Heart right ventricle (tissue), 16 donors: ENCODE data around the gene C2CD2. TPM values are rescaled to one million over a fixed set of nuclear protein-coding genes. Genes with fewer than 3 reads are reported as not detected.

ENCODE experiments used
- ATAC-seq, 8 donors: fragments of 200-7000 bp; cut with Tn5 transposase; one replicate each; pipeline ENCODE4 v1.9.1; 2020; ENCODE audit warnings: mild to moderate bottlenecking in 8 of 8, moderate library complexity in 8 of 8, moderate number of reproducible peaks in 1 of 8
- DNase-seq, 2 donors: peaks; one replicate each; pipeline ENCODE4 v3.0.0-alpha.2; 2020
- H3K27ac ChIP-seq, 10 donors: fragments of 200-600 bp; sonication (generic) in 2 of 10; one replicate each; pipeline versions ENCODE4 v1.5.0 to v1.8.0; 2020 to 2022; ENCODE audit warnings: mild to moderate bottlenecking in 3 of 10
- H3K27me3 ChIP-seq, 7 donors: fragments of 200-600 bp; one replicate each; pipeline ENCODE4 v1.8.0; 2021 to 2022; ENCODE audit warnings: mild to moderate bottlenecking in 2 of 7
- H3K36me3 ChIP-seq, 9 donors: fragments of 200-600 bp; sonication (generic) in 1 of 9; one replicate each; pipeline versions ENCODE4 v1.5.0 to v1.8.0; 2020 to 2022; ENCODE audit warnings: mild to moderate bottlenecking in 2 of 9
- H3K4me1 ChIP-seq, 9 donors: fragments of 200-600 bp; sonication (generic) in 1 of 9; one replicate each; pipeline versions ENCODE4 v1.5.0 to v1.8.0; 2020 to 2022; ENCODE audit warnings: mild to moderate bottlenecking in 4 of 9
- H3K4me3 ChIP-seq, 10 donors: fragments of 200-600 bp; sonication (generic) in 2 of 10; one replicate each; pipeline versions ENCODE4 v1.5.0 to v1.8.0; 2020 to 2022; ENCODE audit warnings: mild to moderate bottlenecking in 7 of 10, moderate library complexity in 2 of 10
- H3K9me3 ChIP-seq, 11 donors: fragments of 200-600 bp in 10 of 11; sonication (generic) in 2 of 11; one replicate each; pipeline versions ENCODE4 v1.5.0 to v1.8.0; 2013 to 2022; ENCODE audit warnings: mild to moderate bottlenecking in 2 of 11, control low read depth in 1 of 11, moderate library complexity in 1 of 11
- CTCF ChIP-seq, 9 donors: fragments of 200-600 bp; sonication (generic) in 2 of 9; IDR thresholded peaks; one replicate each; pipeline versions ENCODE4 v1.5.0 to v1.8.0; 2021 to 2022; ENCODE audit warnings: antibody characterized with exemption in 9 of 9, mild to moderate bottlenecking in 5 of 9, moderate library complexity in 1 of 9
- WGBS, 2 donors: extraction: QIAGEN DNeasy Blood & Tissue Kit; methylation state at CpG; one replicate each; pipeline ENCODE4 v1.1.7; 2013; ENCODE audit warnings: inconsistent platforms in 1 of 2; 5-methylcytosine and 5-hydroxymethylcytosine counted together
- intact Hi-C, 10 donors: fragments of 100-400 bp; cut with DNase I; formaldehyde crosslinking; loops; one replicate each; pipeline versions ENCODE4 v1.11.1 to v1.14.2; 2022
- polyA plus RNA-seq, 2 donors: library from polyadenylated mRNA; stranded (reverse); fragments of 200-250 nt; gene quantifications; one replicate each; pipeline ENCODE4 v1.2.3, GENCODE V29; 2013
- total RNA-seq, 10 donors: library from RNA; stranded (reverse); fragmentation: NEBNext Ultra II Directional in 3 of 10; extraction: Animal tissue kit (Norgen Biotek cat#: 25700) in 3 of 10; gene quantifications; one replicate each; pipeline versions ENCODE4 v1.2.1 to v1.2.4, GENCODE V29; 2021 to 2023
- donor health status: Arrhythmogenic right ventricular cardiomyopathy.
- donor health status: ischemic (EF 13 %, LVEDD 7.1; RV severe dilation, severe dysfunction).
- donor health status: healthy with polysubstance abuse.
- donor health status: DM: no; HTN: yes; CAD: no.
- donor health status: DM: no; HTN: no; CAD: no.
- donor health status: ischemic (EF 25% LVEDD 6.9; RV normal size, moderate dysfunction).
- donor health status: ischemic (EF 25% LVEDD 5.7; RV mildly dilated, moderate dysfunction).
- donor health status: healthy.
- donor health status: DM: yes; HTN: yes; CAD: no.
- donor health status: Ischemic cardiomyopathy.
- donor health status: ischemic (EF 35%, LVEDD 5.7; RV mildly dilated, moderate dysfunction).
- donor health status: nonischemic (EF 11% LVEDD 7.7; RV severe dilation, severe dysfunction).
- donor health status: DM: yes; HTN: yes; CAD: no.
- donor health status: PGD.
- donor health status: ischemic (EF 29% LVEDD 5.4; RV normal size, mild dysfunction).
- donor health status: nonischemic (EF 23%, LVEDD 6.1; RV moderate dilation, normal function).

Gene C2CD2
- total and polyA plus RNA-seq, 12 donors, result 4.5 to 11.1 (median 6.6) TPM

GRCh38 chr21:41913230-41913629 is 40.6 kb downstream of the C2CD2 start:
- H3K27ac ChIP-seq, result no peak overlapping the region
- DNase-seq (no peak), ATAC-seq (no peak)
- WGBS, 2 donors, result 96 to 97% methylated on average over 9 of the region's 9 CpGs
- no peak overlapping the region for H3K4me3 ChIP-seq
- no peaks in the 10 kb centered on the region for H3K9me3 ChIP-seq
- H3K4me1 ChIP-seq, result peaks cover 0 to 3% (median 0%) of the 10 kb centered on the region in 9 donors
- peaks cover 2 to 100% (median 38%) of the 10 kb centered on the region in 9 donors for H3K36me3 ChIP-seq
- TF ChIP-seq CTCF (IDR thresholded peaks at IDR 0.05), result no peak
- H3K27me3 ChIP-seq, result no peaks in the 10 kb centered on the region
- intact Hi-C loops, result no loop called here

- Histone ChIP-seq H3K27ac (no peak overlapping the region), H3K4me1 (no peaks in the 10 kb centered on the region), H3K4me3 (no peak overlapping the region), H3K9me3 (no peaks in the 10 kb centered on the region), H3K27me3 (no peaks in the 10 kb centered on the region), H3K36me3 (peaks cover 0 to 100% (median 30%) of the 10 kb centered on the region in 9 donors)
- WGBS, 2 donors, result 79 to 80% methylated on average over 3 of the region's 3 CpGs
- no peak for TF ChIP-seq CTCF (IDR thresholded peaks at IDR 0.05)
- intact Hi-C loops, result no loop called here
- ATAC-seq, result no peak
- no peak for DNase-seq
Observed at GRCh38 chr21:41908829-41909228, 45.0 kb downstream of the C2CD2 start.

GRCh38 chr21:41907496-41908258 is 46.1 kb downstream of the C2CD2 start:
- H3K4me1 ChIP-seq, result no peaks in the 10 kb centered on the region
- H3K36me3 ChIP-seq, result peaks cover 0 to 100% (median 24%) of the 10 kb centered on the region in 9 donors
- intact Hi-C loops, result no loop called here
- WGBS, 2 donors, result 92 to 94% methylated on average over 36 of the region's 36 CpGs
- DNase-seq (no peak), ATAC-seq (no peak)
- H3K9me3 ChIP-seq, result no peaks in the 10 kb centered on the region
- no peak overlapping the region for H3K4me3 ChIP-seq
- no peak for TF ChIP-seq CTCF (IDR thresholded peaks at IDR 0.05)
- H3K27me3 ChIP-seq, result no peaks in the 10 kb centered on the region
- H3K27ac ChIP-seq, result no peak overlapping the region

- Histone ChIP-seq H3K27me3 (no peaks in the 10 kb centered on the region), H3K9me3 (no peaks in the 10 kb centered on the region), H3K36me3 (peaks cover 0 to 100% (median 21%) of the 10 kb centered on the region in 9 donors), H3K27ac (no peak overlapping the region), H3K4me1 (no peaks in the 10 kb centered on the region), H3K4me3 (no peak overlapping the region)
- intact Hi-C loops, result no loop called here
- no peak for TF ChIP-seq CTCF (IDR thresholded peaks at IDR 0.05)
- 81 to 87% methylated on average over 14 of the region's 14 CpGs for WGBS, 2 donors
- DNase-seq, result no peak
- no peak for ATAC-seq
Observed at GRCh38 chr21:41906770-41907169, 47.0 kb downstream of the C2CD2 start.
